HG03066 (cell line): ENCODE results near the gene ZBTB9.
A peak's percentile ranks its signal among the peaks of the same experiment; 100 is the strongest.

ENCODE experiments used
- ATAC-seq: cut with Tn5 transposase; IDR thresholded peaks from one replicate; pipeline ENCODE4 v1.9.1; 2021; ENCODE audit warnings: low read depth; ENCODE audit not compliant: unreplicated experiment

The ZBTB9 gene

DNA sequence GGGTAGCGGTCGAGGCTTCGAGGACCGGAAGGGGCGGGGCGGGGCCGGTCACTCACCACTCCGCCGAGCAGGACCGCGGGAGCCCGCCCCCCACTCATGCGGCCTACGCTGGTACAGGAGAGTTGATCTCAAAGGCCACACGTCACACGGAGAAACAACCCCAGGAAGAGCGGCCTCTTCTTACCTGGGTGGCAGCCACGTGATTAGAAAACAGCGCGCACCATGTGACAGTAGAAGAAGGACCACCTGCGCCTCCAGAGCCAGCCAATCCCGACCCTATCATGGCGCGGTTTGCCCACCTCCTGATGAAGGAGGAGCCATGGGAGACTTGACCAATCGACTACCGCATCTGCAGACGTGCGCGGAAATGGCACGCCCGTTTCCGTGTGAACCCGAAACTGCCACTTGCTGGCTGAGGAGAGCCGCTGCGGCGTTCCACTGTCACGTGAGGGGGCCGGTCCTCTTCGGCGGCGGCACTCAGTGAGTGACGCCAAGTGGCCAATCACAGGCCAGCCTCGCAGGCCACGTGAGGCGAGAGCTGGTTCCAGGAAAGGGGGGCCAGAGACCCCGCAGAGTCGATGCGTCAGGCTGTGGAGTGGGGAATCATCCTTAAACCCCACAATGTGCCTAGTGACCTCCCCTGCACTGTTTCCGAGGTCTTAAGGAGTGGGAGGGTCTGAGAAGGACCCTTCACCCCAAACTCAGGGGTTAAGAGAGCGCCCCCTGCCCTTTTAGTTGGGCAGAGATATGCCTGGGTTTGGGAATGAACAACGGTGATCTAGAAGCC lies 36.3 kb upstream of the ZBTB9 start, which contains the start of gene CUTA:
CUTA (minus strand) TSS at position 205 of the 787 bp plus-strand sequence; CDS start at position 98, 107 bp downstream.
- peak; percentile 77 for ATAC-seq

DNA sequence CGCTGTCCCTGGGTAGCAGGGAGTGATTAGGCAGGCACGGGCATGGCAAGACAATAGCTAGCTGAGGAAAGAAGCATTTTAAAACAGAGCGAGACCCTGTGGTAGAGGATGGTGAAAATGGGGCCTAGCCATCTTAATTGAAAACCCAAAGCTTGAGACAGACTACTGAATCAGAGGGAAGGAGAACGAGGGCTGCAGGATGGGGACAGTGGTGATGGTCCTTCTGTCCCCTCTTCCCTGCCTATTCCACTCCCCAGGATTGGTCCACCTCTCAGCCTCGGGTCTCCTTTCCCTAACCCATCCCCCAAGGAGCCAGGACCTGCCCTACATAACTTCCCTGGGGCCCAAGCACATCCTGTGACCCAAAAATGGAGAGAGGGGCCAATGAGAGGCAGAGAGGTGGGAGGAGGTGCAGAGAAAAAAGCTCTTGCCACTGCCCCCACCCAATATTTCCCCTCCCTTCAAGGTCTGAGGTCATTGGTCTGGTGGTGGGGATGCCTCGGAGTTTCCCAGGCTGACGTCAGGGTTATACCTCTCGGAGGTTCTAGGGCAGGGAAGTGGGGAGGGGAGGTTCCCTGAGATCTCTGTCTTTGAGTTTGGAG lies 35.6 kb upstream of the ZBTB9 start:
- ATAC-seq = no peak

DNA sequence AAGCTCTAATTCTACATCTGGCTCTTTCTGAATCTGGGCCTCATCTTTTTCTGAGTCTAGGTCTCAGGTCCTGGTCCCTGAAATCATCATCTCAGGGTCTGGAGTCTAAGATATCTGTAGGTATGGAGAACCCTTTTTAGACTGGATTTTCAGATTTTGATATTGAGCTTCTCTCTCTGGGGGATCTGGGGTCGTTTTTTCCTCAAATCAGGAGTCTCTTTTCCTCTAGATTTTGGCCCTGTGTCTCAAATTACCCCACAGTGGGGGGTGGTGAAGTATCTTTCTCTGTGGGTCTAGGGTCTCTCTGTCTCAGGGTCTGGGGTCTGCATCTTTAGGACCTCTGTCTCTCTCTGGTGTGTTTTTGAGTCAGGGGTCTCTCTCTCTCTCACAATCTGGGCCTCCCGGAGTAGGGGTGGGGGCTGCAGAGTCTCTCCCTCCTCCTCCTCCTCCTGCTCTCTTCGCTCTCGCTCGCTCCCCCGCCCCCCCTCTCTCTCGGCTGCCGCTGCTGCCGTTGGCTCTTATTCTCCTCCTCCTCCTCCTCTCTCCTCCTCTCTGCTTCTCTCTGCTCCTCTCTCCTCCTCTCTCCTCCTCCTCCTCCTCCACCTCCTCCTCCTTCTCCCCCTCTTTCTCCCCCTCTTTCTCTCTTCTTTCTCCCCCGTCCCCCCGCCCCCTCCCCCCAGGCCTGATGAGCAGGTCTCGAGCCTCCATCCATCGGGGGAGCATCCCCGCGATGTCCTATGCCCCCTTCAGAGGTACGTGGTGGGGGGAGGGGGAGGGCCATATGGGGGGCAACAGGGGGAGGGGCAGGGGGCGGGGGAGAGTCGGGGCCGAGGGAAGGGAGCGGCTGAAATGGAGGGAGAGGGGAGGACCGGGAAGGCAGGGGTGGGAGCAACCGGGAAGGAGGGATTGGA lies 34.5 kb upstream of the ZBTB9 start, which contains the start of gene SYNGAP1:
SYNGAP1 (plus strand) TSS at position 486 of the 911 bp plus-strand sequence; CDS start at position 686, 200 bp downstream.
- ATAC-seq = no peak

DNA sequence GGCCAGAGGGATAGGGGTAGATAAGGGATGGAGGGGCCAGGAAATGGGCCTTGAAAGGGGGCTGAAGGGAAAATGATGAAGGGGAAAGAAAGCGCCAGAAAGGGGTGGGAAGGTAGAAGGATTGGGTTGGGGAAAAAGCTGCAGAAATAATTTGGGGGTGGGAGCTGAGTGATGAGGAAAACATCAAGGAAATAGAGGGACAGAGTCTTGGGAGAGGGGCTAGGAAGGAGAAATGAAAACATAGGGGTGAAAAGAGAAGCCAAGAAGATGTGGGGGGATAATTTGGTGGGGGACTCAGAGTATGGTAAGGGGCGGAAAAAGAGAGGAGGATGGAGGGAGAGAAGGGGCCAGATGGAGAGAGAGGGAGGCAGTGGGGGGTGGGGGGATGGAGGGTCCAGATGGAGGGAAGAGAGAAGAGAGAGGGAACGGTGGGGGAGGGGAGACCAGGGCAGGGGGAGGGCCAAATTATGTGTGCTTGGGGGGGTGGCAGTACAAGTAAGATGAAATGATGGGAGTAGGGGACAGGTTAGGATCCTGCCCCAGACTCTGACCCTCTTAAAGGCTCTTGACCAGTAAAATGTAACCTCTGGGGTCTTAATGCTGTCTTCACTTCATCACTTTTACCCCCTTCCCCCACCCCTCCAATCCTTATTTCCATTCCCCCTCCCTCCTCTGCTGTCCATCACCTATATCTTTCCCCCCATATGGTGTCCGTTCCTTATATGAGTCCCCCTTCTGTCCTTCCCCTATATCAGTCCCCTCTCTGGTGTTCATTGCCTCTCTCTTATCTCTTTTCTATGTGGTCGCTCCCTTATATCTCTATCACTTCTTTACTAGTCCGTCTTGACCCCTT lies 33.7 kb upstream of the ZBTB9 start:
- ATAC-seq = no peak

DNA sequence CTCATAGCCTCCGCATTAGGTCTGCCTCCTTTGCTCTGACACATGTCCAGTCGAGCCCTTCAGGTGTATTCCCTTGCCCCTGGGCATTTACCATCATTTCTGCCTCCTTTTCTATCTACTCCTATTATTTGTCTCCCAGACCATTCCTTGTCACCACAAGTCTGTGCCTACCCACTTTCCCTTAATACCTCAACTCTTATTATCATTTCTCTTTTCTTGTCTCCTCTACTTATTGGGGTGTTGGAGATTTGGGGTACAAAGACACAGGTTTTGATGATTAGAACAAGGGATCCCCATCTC lies 33.1 kb upstream of the ZBTB9 start:
- no peak for ATAC-seq

DNA sequence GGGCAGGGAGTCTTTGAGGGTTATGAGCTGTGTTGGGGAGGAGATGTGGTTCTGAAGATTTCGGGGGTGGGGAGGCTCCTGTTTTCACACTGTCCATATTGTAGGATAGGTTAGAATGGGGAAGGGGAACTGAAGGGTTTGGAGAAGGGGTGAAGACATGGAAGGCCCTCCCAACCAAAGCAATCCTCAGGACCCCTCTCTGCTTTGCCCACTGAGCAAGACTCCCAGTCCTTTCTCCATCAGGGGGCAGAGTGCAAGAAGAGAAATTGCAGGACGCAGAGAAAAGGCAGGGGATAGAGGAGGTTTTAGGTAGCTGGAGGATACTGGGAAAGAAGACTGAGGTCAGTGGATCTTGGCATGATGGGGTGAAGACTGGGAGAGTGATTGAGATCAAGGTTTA lies 30.6 kb upstream of the ZBTB9 start:
- ATAC-seq = no peak

DNA sequence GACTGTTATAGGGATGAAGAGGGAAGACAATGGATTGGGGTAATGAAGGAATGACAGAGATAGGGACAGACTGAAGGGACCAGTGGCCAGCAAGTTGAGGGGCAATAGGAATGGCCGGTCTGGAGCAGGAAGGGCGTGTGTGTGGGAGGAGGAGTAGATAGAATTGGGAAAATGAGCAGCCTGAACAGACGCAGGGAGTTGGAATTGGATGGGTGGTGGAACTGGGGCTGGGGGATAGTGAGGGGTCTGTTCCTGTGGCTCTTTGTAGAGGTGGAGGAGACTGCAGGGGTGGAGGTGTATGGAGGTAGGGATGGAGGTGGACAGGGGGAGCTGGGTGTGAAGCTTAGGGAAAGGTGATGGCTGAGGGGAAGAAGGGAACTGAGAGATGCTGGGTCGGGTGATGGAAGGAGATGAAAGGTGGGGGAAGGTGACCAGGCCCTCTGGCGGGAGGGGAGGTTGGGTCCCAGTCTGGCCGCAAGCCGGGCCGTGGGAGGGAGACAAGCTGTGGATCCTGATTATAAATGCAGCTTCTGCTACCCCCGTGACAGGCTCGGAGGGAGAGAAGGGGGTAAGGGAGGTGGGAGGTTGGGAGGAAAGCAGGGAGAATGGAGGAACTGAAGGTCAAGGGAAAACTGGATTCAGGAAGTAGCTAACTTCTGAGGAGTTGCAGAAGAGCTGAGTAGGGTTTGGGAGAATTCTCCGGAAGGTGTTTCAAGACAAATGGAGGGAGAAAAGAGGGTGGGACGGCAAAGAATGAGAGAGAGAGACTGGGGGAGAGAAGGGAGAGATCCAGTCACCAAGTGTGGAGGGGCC lies 29.3 kb upstream of the ZBTB9 start:
- no peak for ATAC-seq

DNA sequence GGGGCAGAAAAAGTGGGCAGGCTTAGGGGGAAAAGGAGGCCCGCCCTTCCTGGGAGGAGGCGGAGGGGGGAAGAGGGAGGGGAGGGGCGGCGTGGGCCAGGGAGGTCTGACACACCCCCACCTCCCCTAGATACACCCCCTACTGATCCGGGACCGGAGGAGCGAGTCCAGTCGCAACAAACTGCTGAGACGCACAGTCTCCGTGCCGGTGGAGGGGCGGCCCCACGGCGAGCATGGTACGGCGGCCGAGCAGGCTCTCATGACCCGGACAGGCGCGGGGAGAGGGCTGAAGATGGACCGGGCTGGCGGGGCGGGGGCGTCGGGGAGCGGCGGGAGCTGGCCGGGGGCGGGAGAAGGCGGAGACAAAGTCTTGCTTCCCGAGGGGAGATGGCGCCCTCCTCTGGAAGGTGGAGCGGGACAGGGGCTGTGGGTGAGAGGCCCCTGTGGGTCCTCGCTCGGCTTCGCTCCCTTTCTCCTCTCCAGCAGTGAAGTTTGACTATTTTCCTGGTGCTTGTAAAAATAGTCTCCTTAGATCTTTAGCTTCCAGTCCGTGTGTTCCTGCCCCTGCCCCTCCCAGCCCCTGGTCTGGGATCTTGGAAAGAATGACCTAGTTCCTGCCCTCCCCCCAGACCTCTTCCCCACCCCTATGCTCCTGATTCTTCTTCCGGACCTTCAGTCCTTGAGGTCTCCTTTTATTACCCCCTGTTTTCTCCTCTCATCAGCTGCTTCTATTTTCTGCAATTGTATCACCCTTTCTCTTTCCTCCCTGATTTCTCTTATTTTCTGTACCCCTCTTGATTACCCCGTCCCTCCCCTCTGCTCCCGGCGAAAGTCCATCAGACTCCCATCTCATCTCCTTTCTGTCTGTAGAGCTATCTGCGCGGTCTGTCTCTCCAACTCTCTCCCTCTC lies 28.5 kb upstream of the ZBTB9 start:
- ATAC-seq = peak; percentile 41

DNA sequence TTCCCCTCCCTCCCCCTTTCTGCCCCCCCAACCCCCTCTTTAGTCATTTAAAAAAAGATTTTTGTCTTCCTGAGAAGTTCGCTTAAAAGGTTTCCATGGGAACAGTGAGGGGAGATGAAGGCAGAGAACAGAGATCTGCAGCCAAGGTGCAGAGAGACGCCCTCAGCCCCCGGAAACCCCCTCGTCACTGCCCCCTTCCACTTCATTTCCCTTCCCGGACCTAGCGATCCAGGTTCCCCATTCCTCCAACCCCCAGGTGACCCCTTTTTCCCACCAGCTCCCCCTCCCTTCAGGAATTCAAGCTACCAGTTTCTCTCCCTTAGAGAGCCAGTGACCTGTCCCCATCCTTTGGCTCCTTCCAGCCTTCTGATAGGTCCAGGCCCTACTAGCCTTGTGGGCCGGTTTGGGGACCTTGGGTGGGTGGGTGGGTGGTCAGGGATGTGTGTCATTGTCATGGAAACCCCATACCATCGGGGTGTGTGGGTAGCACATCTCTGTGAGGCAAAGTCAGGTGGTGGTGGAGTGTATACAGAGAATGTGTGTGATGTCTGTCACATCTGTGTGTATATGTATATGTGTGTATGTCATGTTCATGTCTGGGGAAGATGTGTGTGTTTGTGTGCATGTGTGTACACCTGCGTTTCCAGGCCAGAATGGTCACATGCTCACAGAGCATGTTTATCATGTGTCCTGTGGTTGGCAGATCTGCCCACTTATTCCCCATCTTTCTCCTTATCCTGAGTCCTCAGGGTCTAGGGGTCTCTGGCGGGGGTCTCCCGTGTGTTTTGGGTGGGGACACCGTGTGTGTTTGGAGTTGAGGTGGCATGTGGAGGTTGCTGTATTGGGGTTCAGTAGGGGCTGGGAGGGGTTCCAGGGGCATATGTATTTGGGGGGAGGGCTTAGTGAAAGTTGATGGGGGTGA lies 27.5 kb upstream of the ZBTB9 start:
- no peak for ATAC-seq

DNA sequence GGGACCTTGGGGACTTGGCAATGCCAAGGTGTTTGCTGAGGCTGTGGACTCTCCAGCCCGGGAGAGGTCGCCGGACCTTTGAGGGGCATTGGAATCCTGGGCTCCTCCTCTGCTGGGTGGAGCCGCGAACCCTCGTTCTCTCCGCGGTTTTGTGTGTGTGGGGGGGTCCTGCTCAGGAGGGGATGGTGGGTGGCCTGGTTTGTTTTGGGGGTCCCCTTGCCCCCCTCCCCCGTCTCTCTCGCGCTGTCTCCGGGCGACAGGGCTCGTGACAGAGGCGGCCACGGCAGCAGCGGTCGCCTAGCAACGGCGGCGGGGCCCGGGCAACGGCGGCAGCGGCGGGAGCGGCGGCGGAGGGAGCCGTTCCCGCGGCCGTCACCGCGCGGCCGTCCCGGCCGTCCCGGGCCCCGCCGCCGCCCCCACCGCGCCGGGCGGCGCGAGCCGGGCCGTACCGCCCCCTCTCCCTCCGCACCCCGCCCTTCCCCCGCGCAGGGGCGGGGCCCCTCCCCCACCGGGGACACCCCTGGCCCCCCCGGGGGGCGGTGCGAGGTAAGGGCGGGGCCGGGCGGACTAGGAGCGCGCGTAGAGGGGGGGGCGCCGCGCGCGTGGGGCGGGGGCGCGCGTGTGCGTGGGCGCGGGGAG lies 26.7 kb upstream of the ZBTB9 start:
- ATAC-seq = no peak

DNA sequence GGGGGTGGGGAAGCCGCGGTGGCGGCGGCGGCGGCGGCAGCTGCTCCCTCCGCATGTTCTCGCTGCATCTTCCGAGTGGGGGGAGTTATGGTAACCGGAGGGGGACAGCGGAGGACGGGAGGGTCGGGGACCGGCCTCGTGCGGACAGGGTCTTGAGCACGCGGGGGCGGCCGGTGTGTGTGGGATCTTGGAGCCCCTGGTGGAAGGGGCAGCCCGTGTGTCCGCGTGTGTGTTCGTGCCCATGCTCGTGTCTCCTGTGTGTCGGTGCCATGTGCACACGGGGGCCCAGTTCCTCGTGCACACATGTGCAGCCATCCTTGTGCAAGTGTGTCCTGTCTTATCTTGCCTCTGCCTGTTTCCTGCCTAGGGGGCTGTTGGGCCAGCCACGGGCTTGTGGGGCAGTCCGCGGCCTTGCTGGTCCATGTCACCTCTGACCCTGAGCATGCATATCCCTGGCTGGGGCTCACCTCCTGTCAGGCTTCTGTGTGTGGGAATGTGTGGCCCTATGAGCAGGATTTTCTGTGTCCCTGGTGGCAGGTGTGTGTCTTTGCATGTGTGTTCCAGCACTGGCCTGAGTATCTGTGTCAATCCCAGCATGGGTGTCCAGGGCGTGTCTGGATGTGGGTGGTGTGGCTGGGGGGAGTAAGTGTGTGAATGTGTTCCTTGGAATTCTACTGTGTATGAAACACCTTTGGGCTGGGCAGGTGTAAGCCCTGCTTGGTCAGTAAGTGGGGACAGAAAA lies 26.0 kb upstream of the ZBTB9 start:
- no peak for ATAC-seq

DNA sequence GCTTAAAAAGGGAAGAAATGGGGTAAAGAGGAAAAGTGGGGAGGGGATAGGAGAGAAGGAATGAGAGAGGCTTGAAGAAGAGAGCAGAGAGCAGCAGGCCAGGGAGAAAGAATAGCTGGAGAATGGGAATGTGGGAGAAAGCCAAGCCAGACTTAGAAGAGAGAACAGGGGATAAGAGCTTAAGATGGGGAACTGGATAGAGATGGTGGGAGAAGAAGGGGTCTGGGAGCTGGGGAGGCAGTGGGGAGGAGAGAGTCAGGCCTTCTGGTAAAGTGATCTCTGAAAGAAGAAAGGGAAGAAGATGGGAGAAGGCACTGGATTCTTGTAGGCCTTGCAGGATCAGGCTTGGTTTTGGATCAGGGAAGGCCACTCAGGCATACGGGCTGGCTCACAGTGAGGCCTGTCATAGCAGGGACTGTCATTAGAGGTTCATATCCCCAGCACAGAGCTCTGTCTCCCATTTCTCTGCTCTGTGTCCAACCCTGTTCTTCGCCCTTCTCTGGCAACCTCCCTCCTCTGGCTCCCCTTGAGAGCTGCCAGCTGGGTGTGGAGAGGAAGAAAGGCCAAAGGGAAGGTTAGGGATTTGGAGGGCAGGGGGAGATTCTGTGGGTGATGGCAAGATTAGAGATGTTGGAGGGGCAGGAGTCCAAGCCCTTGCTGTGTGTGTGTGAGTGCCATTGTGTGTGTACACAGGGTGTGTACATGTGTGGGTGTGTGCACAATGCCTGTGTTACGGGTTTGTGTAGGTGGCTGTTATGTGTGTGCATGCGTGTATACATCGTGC lies 25.2 kb upstream of the ZBTB9 start:
- ATAC-seq = no peak

DNA sequence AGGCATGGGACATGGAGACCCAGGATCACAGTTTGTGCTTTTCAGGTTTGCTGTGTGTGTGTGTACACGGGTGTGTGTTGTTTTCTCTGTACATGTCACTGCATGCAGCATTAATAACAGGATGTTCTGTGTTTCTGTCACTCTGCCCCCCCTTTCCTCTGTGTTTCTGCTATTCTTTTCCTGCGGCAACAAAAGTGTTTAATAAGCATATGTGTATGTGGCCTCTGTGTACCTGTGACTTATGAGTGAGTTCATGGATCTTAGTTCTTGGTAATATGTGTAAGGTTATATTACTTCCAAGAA lies 24.7 kb upstream of the ZBTB9 start:
- ATAC-seq = no peak

DNA sequence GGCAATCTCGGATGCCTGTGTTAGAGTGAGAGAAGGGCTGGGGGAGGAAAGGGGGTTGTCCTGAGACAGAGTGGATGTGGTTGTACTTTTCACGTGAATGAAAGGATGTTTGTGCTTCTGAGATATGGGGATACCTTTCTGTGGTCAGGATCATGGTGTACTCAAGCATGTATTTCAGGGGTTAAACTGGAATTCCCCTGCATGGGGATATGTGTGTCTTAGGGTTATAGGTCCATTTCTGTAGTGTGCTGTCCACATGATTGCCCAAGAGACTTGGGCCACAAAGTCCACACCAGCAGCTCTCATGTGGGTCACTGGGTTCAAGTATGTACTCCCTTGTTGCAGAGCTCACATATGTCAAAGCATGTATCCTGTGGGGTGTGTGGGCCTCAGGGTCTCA lies 24.0 kb upstream of the ZBTB9 start:
- no peak for ATAC-seq

DNA sequence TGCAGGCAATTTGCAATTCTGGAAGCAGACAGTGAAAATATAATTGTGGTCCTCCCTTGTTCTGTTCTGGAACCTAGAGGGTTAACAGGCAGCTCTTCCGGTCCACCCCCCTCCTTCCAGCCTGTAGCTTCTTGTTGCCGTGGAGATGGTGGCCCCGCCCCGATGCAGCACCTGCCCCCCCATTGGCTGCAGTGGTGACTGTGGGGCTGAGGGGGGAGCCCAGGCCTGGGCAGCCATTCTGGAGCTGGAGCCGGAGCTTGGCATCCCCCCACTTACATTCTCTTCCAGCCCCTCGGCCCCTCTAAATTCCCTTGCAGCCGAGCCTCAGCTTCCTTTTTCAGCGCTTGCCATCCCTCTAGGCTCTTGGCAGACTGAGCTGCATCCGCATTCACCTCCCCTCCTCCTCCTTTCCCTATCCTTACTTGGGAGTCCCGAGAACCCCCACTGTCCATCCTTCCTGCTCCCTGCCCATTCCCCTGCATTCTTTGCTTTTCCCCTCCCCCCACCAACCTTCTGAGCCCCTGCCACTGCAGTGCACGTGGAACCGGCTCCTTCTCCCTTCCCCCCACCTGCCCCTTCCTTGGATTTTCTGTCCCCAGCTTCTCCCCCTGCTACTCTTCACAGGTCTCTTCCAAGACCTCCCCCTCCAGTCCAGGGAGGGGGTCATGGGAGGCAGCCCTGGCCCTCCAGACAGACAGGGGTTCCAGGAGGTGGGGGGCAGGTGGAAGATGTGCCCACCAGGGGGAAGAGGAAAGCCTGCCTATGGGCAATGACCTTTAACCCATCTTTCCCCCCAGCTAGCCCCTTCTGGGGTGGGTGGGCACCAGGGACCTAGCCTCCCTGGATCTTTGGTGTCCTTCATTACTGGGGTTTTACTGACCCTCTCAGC lies 23.1 kb upstream of the ZBTB9 start:
- no peak for ATAC-seq
